OCI-LY7 (cell line): ENCODE data around the gene CSNK1E.

Experiments used
- CTCF ChIP-seq: fragments of 200-600 bp; sonication (generic); conservative IDR thresholded peaks from 2 replicates; pipeline ENCODE4 v1.5.1; 2014; ENCODE audit warnings: mild to moderate bottlenecking, antibody characterized with exemption, low read length, moderate library complexity, mixed read lengths
- EZH2phosphoT487 ChIP-seq: fragments of 200-600 bp; sonication (generic); IDR thresholded peaks from 2 replicates; pipeline ENCODE4 v1.6.1; 2018; ENCODE audit warnings: low read depth, borderline replicate concordance, mild to moderate bottlenecking, mixed run types, antibody characterized with exemption, low read length, moderate library complexity, mixed read lengths

- TF ChIP-seq CTCF (no peak), EZH2phosphoT487 (no peak)
These were observed 29.3 kb upstream of the CSNK1E start for GRCh38 chr22:38346506-38346905.
